ENCODE results near the gene PCDHA7.
"Not testable (repeated sequence)": the region's sequence is repeated elsewhere in the genome, so short reads cannot be mapped to it uniquely, and the experiment has no call there.

Gene PCDHA7, protein sequence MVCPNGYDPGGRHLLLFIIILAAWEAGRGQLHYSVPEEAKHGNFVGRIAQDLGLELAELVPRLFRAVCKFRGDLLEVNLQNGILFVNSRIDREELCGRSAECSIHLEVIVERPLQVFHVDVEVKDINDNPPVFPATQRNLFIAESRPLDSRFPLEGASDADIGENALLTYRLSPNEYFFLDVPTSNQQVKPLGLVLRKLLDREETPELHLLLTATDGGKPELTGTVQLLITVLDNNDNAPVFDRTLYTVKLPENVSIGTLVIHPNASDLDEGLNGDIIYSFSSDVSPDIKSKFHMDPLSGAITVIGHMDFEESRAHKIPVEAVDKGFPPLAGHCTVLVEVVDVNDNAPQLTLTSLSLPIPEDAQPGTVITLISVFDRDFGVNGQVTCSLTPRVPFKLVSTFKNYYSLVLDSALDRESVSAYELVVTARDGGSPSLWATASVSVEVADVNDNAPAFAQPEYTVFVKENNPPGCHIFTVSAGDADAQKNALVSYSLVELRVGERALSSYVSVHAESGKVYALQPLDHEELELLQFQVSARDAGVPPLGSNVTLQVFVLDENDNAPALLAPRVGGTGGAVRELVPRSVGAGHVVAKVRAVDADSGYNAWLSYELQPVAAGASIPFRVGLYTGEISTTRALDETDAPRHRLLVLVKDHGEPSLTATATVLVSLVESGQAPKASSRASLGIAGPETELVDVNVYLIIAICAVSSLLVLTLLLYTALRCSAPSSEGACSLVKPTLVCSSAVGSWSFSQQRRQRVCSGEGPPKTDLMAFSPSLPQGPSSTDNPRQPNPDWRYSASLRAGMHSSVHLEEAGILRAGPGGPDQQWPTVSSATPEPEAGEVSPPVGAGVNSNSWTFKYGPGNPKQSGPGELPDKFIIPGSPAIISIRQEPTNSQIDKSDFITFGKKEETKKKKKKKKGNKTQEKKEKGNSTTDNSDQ

GRCh38 chr5:140833993-140834392 lies at the start of gene PCDHA7:
Gene PCDHA7, plus strand, starts transcription at chr5:140834269. Its CDS starts 115 bp downstream, at chr5:140834384.
- DNase-seq (ENCODE audit: low read depth in 2 of 2, low spot score in 1 of 2): no peak

DNA sequence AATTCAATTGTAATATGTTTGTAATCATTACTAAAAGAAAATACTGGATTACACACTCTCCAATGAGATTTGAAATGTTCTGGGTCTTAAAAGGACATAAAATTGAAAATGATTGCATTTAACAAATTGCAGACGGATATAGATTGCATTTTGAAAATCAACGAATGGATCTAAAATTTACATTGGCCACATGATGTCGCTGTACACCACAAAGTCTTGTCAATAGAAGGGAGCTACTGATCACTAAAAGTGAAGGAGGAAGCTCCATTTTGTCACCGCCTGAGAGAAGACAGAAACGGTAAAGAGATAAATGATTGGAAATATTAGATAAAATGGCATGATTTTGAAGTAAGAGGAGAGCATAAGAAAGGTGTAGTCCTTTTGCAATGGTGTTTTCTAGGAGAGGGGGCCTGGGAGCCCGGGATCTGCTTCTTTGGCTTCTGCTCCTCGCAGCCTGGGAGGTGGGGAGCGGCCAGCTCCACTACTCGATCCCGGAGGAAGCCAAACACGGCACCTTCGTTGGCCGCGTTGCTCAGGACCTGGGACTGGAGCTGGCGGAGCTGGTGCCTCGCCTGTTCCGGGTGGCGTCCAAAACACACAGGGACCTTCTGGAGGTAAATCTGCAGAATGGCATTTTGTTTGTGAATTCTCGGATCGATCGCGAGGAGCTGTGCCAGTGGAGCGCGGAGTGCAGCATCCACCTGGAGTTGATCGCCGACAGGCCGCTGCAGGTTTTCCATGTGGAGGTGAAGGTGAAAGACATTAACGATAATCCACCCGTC lies 48.0 kb upstream of the PCDHA7 start, which contains the start of gene PCDHA1:
PCDHA1 (plus strand) TSS at position 236 of the 782 bp plus-strand sequence.
- no peak for DNase-seq (ENCODE audit: low read depth in 2 of 2, low spot score in 1 of 2)

- DNase-seq (ENCODE audit: low read depth in 2 of 2, low spot score in 1 of 2): not testable (repeated sequence)
Observed at GRCh38 chr5:140787422-140787821, 46.6 kb upstream of the PCDHA7 start.

DNA sequence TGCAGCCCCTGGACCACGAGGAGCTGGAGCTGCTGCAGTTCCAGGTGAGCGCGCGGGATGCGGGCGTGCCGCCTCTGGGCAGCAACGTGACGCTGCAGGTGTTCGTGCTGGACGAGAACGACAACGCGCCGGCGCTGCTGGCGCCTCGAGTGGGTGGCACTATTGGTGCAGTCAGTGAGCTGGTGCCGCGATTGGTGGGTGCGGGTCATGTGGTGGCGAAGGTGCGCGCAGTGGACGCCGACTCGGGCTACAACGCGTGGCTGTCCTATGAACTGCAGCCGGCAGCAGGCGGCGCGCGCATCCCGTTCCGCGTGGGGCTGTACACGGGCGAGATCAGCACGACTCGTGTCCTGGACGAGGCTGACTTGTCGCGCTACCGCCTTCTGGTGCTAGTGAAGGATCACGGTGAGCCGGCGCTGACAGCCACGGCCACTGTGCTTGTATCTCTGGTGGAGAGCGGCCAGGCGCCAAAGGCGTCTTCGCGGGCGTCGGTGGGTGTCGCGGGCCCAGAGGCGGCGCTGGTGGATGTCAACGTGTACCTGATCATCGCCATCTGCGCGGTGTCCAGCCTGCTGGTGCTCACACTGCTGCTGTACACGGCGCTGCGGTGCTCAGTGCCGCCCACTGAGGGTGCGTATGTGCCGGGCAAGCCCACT lies 46.1 kb upstream of the PCDHA7 start:
- DNase-seq (ENCODE audit: low read depth in 2 of 2, low spot score in 1 of 2): not testable (repeated sequence)

DNA sequence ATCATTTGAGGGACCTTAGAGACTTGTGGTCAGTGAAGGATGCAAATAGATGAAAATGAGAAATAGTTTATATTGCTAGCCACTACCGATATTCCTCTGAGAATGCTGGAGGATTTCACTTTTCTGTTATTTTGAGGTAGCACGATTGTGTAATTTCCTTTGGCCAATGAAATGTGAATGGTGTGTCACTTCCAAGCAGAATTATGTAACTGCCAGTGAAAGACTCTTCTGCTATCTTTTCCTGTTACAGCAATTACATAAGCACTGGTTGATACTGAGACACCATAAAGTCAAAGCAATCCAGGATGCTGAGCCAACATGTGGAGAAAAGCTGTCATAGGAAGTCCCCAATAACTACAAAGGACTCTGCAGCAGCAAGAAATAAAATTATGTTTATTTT lies 43.0 kb upstream of the PCDHA7 start:
- no peak for DNase-seq (ENCODE audit: low read depth in 2 of 2, low spot score in 1 of 2)

- no peak for DNase-seq (ENCODE audit: low read depth in 2 of 2, low spot score in 1 of 2)
Observed at GRCh38 chr5:140794595-140795258, 39.3 kb upstream of the PCDHA7 start, which contains the start of gene PCDHA2. Gene PCDHA2, plus strand, starts transcription at chr5:140794852.

DNA sequence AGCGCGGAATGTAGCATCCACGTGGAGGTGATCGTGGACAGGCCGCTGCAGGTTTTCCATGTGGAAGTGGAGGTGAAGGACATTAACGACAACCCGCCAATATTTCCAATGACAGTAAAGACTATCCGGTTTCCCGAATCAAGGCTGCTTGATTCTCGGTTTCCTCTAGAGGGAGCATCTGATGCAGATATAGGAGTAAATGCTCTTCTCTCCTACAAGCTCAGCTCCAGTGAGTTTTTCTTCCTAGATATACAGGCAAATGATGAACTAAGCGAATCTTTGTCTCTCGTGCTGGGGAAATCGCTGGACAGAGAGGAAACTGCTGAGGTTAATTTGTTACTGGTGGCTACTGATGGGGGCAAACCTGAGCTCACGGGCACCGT lies 38.8 kb upstream of the PCDHA7 start:
- no peak for DNase-seq (ENCODE audit: low read depth in 2 of 2, low spot score in 1 of 2)

- not testable (repeated sequence) for DNase-seq (ENCODE audit: low read depth in 2 of 2, low spot score in 1 of 2)
Observed at GRCh38 chr5:140796072-140796717, 37.9 kb upstream of the PCDHA7 start.

DNA sequence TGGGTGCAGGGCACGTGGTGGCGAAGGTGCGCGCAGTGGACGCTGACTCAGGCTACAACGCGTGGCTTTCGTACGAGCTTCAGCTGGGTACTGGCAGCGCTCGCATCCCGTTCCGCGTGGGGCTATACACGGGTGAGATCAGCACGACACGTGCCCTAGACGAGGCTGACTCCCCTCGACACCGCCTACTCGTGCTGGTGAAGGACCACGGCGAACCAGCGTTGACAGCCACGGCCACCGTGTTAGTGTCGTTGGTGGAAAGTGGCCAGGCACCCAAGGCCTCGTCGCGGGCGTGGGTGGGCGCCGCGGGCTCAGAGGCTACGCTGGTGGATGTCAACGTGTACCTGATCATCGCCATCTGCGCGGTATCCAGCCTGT lies 37.4 kb upstream of the PCDHA7 start:
- DNase-seq (ENCODE audit: low read depth in 2 of 2, low spot score in 1 of 2): no peak

- DNase-seq (ENCODE audit: low read depth in 2 of 2, low spot score in 1 of 2): no peak
Observed at GRCh38 chr5:140800816-140801493, 33.1 kb upstream of the PCDHA7 start, which contains the start of gene PCDHA3. Gene PCDHA3, plus strand, starts transcription at chr5:140801057.

GRCh38 chr5:140801494-140801841 lies 32.6 kb upstream of the PCDHA7 start:
- DNase-seq (ENCODE audit: low read depth in 2 of 2, low spot score in 1 of 2): no peak

- not testable (repeated sequence) for DNase-seq (ENCODE audit: low read depth in 2 of 2, low spot score in 1 of 2)
Observed at GRCh38 chr5:140802381-140802780, 31.7 kb upstream of the PCDHA7 start.

DNA sequence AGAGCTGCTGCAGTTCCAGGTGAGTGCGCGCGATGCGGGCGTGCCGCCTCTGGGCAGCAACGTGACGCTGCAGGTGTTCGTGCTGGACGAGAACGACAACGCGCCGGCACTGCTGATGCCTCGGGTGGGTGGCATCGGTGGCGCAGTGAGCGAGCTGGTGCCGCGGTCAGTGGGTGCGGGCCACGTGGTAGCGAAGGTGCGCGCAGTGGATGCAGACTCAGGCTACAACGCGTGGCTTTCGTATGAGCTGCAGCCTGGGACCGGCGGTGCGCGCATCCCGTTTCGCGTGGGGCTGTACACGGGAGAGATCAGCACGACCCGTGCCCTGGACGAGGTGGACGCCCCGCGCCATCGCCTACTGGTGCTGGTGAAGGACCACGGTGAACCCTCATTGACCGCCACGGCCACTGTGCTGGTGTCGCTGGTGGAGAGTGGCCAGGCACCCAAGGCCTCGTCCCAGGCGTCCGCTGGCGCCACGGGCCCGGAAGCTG lies 31.2 kb upstream of the PCDHA7 start:
- DNase-seq (ENCODE audit: low read depth in 2 of 2, low spot score in 1 of 2): no peak

- DNase-seq (ENCODE audit: low read depth in 2 of 2, low spot score in 1 of 2): no peak
Observed at GRCh38 chr5:140806834-140807775, 27.0 kb upstream of the PCDHA7 start, which contains the start of gene PCDHA4. Gene PCDHA4, plus strand, starts transcription at chr5:140807068.

DNA sequence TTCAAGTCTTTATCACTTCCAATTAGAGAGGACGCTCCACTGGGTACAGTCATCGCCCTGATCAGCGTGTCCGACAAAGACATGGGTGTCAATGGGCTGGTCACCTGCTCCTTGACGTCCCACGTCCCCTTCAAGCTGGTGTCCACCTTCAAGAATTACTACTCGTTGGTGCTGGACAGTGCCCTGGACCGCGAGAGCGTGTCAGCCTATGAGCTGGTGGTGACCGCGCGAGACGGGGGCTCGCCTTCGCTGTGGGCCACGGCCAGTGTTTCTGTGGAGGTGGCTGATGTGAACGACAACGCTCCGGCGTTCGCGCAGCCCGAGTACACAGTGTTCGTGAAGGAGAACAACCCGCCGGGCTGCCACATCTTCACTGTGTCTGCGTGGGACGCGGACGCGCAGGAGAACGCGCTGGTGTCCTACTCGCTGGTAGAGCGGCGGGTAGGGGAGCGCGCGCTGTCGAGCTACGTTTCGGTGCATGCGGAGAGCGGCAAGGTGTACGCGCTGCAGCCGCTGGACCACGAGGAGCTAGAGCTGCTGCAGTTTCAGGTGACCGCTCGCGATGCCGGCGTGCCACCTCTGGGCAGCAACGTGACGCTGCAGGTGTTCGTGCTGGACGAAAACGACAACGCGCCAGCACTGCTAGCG lies 25.7 kb upstream of the PCDHA7 start:
- not testable (repeated sequence) for DNase-seq (ENCODE audit: low read depth in 2 of 2, low spot score in 1 of 2)

DNA sequence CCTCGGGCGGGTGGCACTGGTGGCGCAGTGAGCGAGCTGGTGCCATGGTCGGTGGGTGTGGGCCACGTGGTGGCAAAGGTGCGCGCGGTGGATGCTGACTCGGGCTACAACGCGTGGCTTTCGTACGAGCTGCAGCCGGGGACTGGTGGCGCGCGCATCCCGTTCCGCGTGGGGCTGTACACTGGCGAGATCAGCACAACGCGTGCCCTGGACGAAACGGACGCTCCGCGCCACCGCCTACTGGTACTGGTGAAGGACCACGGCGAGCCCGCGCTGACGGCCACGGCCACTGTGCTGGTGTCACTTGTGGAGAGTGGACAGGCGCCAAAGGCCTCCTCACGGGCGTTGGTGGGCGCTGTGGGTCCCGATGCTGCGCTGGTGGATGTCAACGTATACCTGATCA lies 25.2 kb upstream of the PCDHA7 start:
- DNase-seq (ENCODE audit: low read depth in 2 of 2, low spot score in 1 of 2): no peak
